Fibroblast of upper back skin (primary cell): ENCODE measurements around the gene MGAT4C.

Experiments used
- DNase-seq: peaks from one replicate; pipeline ENCODE4 v3.0.0-alpha.2; 2013

Gene MGAT4C

GRCh38 chr12:85963326-85963725, 292.9 kb downstream of the MGAT4C start:
- peak; percentile 63 for DNase-seq

GRCh38 chr12:85956081-85956480, 300.1 kb downstream of the MGAT4C start:
- DNase-seq = no peak

- peak; percentile 15 for DNase-seq
These were observed 301.1 kb downstream of the MGAT4C start for GRCh38 chr12:85955127-85955526.

GRCh38 chr12:85951823-85952222, 304.4 kb downstream of the MGAT4C start:
- DNase-seq = peak; percentile 17

- DNase-seq = no peak
These were observed 306.9 kb downstream of the MGAT4C start for GRCh38 chr12:85949253-85949652.

- DNase-seq = no peak
These were observed 307.9 kb downstream of the MGAT4C start for GRCh38 chr12:85948340-85948739.

- no peak for DNase-seq
These were observed 308.9 kb downstream of the MGAT4C start for GRCh38 chr12:85947286-85947685.

GRCh38 chr12:85946375-85946774, 309.8 kb downstream of the MGAT4C start:
- no peak for DNase-seq

GRCh38 chr12:85927166-85927565, 329.0 kb downstream of the MGAT4C start:
- no peak for DNase-seq

- DNase-seq = peak; percentile 48
These were observed 332.3 kb downstream of the MGAT4C start for GRCh38 chr12:85923767-85924331.

GRCh38 chr12:85920324-85920947, 335.8 kb downstream of the MGAT4C start:
- DNase-seq = peak; percentile 20
